Epithelial cell of prostate (primary cell): ENCODE measurements around the gene FHAD1.
A peak's percentile ranks its signal among the peaks of the same experiment; 100 is the strongest.
"Not testable (repeated sequence)": the region's sequence is repeated elsewhere in the genome, so short reads cannot be mapped to it uniquely, and the experiment has no call there.

ENCODE experiments used
- DNase-seq: peaks from one replicate; pipeline ENCODE4 v3.0.0-alpha.2; 2011; ENCODE audit warnings: low read depth, low spot score
- H3K27ac ChIP-seq: fragments of 450-650 bp; 2 replicates; pipeline ENCODE4 v1.5.1; 2017; ENCODE audit warnings: mild to moderate bottlenecking

FHAD1 gene

DNA sequence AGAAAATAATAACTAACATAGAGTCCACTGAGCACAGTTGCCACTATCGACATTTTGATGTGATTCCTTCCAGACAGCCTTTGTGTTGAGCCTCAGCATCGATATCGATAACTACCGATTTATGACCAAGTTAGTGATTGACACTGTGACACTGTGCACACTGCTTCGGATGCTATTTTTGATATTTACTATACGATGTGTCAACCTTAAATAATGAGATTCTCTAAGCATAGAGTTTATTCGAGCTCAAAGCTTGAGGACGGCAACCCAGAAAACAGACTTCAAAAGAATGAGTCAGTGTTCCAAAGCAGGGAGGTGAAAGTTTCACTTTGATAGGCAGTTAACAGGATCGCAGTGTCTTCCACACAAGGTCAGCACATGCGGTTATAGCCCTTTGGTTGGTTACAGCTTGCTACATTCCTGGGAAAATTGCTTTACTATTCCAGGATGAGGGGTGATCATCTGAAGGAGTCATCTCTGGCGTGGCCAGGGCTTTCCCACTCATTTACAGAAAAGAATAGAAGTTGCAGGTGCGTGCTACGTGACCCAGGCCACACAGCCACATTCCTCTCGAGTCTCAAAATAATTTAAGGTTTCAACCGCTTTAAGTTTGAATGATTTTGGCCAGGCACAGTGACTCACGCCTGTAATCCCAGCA, 109.1 kb downstream of the FHAD1 start:
- peak overlapping the region; percentile 24 for H3K27ac ChIP-seq
- DNase-seq, result no peak

DNA sequence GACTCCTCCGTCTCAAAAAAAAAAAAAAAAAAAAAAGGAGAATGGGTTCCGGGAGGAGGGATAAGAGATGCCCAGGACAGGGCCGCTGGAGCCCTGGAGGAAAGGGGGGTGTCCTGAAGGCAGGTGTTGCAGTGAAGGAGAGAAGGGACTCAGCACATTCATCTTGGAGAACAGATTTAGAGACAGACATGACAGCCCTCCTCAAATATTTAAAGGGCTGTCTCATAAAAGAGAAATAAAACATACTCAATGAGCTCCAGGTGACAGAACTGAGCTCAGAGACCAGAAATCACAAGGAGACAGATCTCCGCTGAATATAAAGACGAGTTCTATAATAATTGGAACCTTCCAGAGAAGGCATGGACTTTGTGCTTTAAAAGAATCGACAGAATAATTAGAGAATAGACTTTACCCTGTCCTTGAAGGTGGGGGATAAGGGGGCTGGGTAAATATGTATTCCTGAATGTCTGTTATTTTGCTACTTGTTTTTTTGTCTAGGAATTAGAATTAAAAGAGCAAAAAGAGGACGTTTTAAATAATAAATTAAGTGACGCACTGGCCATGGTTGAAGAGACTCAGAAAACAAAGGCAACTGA, 110.7 kb downstream of the FHAD1 start:
- no peak overlapping the region for H3K27ac ChIP-seq
- DNase-seq, result no peak

DNA sequence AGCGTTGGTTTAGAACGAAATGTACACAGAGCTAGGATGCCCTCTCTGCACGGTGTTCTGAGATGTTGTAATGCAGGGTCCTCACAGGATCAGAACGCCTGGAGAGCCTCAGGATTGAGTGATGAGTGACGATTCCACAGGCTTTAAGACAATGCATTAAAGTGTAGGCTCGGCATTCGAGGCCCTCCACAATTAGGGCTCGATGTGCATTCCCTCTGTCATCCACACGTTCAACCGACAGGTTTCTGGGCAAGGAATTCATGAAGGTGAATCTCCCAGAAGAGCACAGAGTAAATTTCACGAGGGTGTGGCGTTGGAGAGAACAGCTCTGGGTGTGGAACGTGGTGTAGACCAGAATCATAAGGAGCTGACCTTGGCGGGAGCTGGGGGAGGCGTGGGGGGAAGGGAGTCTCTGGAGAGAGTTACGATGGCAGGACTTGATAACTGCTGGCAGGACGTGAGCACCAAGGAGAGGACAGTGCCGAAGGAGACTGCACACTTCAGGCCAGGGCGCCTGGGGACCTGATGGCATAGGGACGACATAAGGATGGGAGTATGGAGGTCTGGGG, 111.6 kb downstream of the FHAD1 start:
- no peak for DNase-seq
- no peak overlapping the region for H3K27ac ChIP-seq

DNA sequence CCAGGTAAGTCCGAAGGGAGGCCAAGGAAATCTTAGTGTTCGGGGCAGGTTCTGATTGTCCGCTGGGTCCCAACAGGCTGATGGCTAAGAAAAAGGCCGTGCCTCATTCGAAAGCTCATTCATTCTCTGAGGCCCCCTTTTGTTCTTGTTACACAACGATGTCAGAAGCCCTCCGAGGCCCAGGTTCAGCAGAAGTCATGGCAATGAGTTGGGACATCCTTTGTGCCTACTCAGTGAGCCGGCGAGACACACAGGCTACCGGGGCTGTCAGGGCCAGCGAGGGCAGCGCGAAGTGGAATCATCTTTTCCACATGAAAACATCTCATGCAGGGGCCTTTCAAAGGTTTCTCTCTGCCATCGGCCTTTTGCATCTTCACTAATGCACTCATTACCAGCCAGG, 113.7 kb downstream of the FHAD1 start:
- no peak for DNase-seq

DNA sequence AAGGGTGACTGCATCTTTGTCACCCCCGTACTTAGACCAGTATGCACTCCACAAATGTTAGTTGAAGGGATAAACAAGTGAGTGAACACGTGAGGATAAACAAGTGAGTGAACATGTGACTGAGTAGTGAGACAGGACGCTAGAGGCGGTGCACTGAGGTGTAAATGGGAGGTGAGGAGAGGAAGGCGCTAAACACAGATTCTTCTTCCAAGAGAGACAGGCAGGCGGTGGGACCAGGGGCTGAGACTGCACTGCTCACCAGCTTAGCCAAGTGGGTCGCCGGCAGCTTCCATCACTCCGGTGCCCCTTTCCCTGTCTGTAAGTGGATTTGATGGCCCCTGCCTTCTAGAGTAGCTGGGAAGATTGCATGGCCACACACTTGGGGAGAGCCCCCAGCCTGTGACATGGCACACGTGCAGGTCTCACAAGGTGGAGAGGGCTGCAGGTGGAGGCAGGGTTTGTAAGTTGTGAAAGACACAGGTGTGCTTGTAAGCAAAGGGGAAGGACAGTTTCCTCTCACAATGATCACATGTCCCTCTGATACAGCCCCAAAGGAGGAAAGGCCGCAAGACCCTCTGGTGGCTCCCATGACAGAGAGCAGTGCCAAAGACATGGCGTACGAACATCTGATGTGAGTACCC, 115.2 kb downstream of the FHAD1 start:
- no peak for DNase-seq
- no peak overlapping the region for H3K27ac ChIP-seq

More for the DNA sequence above, 113.7 kb downstream of the FHAD1 start:
- H3K27ac ChIP-seq, result no peak overlapping the region

DNA sequence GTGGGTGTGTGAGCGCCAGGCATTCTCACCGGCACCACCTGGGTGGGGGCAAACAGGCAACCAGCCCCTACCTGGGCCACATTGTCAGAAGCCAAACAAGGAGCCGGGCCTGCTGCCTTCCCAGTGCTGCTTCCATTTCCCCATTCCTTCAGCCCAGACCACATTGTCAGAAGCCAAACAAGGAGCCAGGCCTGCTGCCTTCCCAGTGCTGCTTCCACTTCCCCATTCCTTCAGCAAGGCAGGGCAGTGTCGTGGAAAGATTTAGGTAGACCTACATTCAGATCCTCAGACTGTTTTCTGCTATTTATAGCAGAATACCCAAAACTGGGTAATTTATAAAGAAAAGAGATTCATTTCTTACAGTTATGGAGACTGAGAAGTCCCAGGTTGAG, 115.7 kb downstream of the FHAD1 start:
- DNase-seq, result no peak
- no peak overlapping the region for H3K27ac ChIP-seq

DNA sequence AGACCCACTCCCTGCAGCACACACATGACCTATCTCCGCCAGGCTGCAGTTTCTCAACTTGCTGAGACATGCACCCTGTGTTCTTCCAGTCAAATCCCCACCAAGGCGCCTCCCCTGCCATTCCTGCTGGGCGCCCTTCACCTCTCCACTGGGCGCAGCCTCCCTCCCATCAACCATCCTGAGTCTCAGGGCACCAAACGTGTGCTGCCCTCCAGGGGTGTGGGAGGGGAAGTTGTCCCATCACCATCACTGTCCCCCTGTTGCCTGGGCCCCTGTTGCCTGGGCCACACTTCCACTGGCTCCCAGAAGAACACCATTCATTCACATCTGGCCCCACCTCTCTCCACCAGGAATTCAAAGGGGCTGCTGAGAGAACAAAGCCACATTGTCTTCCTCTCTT, 117.7 kb downstream of the FHAD1 start:
- no peak for DNase-seq
- no peak overlapping the region for H3K27ac ChIP-seq

DNA sequence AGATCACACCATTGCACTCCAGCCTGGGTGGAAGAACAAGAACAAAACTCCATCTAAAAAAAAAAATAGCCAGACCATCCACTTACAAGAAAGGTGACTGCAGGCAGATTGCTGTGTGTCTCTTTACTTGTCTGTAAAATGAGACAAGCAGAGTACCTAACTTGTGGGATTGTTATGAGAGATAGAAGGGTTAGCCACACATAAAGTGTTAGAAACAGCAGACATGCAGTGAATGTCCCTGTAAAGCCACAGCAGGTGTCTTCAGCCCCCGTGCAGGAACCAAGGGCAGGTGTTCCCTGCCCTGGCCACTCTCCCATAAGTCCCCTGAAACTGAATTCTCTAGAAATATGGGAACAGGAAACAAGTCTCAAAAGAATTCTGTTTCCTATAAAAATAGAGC, 121.9 kb downstream of the FHAD1 start:
- no peak for DNase-seq
- no peak overlapping the region for H3K27ac ChIP-seq

DNA sequence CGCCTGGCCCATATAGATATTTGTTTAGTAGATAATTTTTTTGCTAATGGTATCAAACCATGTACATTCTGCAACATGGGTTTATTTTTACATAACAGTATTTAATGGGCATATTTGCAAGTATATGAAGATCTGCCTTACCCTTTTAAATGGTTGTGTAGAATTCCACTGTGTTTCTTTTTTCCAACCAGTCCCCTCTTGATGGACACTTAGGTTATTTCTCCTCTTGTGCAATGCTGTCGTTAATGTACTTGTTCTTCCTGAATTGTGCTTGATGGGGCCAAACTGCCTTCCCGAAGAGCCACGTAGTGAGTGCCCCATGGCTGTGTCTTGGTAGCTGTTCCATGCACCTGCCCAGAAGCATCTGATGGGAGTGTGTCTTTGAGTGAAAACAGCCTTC, 123.2 kb downstream of the FHAD1 start:
- no peak overlapping the region for H3K27ac ChIP-seq
- no peak for DNase-seq

DNA sequence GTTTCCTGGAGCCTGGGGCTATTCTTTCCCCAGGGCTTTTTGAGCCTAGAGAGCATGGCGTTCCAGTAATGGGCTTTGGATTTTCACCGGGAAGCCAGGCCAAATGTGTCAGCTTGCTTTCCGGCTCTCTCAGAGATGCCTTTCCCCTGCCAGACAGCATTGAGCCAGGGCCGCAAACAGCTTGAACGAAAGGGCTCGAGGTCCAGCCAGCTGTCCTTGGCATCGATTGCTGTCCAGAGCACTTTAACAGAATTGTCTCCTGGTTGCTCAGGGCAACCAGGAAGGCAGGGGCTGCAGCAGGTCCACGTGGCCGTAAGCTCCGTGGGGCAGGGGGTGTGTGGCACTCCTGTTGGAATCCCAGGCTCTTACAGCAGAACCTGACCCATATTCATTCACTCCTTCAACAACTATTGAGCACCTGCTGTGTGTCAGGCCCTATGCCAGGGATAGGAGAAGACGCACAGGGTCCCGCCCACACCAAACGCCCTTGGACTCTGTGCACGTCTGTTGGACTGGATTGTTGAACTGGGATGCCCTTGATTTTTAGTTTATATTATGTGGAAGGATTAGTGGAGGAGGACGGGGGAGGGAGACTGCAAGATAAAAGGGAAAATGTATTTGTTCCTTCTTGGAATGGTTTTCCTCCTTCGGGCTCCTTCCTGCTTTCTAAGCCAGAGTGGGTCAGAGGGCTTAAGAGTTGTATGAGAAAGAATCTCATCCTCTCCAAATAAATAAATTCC, 123.9 kb downstream of the FHAD1 start:
- DNase-seq, result no peak
- no peak overlapping the region for H3K27ac ChIP-seq

DNA sequence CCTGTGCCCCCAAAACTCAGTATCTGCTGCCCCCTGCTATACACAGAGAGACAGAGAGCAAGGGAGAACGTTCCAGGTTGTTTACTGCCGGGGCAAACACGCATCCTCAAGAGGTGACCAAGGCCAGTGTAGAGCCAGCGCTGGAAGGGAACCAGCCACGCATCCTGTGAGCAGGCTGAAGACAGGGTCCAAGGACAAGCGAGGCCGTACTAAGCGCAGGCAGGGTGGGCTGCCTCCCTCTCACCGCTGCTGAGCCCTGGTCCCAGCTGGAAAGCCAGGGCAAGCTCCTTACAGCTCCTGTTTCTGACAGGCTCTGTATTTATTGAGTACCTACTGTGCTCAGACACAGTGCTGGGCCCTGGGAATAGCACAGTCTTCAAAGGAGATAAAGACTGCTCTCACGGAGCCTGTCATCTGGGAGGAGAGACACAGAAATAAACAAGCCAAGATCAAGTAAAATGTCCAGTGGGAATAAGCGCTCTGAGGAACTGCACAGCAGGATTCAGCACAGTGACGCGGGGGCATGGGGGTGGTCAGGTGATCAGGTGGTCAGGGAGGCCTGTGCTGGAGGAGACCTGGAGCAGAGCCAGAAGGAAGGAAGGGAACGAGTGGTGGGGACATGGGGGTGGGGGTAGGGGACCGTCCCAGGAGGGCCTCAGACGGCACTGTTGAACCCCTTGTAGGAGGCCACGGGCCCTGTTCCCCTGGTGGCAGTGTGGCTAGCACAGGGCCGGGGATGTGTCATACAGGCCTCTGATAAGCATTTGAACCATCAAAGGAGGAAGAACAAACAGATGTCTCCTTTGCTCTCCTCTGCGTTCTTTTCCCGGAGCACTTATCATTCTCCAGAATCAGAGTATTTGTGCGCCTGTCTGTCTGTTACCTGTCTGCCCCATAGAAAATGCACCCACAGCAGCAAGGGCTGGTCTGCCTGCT, 124.9 kb downstream of the FHAD1 start:
- DNase-seq, result no peak
- no peak overlapping the region for H3K27ac ChIP-seq

DNA sequence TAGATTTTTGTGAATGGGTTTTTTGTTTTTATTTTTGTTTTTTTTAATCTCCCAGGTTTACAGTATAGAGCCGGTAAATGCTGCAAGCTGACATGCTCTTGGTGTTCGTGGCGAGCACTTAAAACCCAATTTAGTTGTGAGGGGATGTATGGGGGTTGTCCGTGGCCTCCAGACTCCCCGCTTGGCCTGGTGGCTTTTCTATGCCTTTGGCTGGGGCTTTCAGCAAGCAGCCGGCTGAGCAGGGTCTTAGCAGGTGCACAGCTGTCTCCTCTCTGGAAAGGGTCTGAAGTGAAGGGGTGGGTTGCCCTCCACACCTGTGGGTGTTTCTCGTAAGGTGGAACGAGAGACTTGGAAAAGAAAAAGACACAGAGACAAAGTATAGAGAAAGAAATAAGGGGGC, 131.7 kb downstream of the FHAD1 start:
- no peak for DNase-seq
- no peak overlapping the region for H3K27ac ChIP-seq

DNA sequence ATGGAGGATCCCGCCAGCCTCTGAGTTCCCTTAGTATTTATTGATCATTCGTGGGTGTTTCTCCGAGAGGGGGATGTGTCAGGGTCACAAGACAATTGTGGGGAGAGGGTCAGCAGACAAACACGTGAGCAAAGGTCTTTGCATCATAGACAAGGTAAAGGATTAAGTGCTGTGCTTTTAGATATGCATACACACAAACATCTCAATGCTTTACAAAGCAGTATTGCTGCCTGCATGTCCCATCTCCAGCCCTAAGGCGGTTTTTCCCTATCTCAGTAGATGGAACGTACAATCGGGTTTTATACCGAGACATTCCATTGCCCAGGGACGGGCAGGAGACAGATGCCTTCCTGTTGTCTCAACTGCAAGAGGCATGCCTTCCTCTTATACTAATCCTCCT, 132.1 kb downstream of the FHAD1 start:
- not testable (repeated sequence) for H3K27ac ChIP-seq, DNase-seq

DNA sequence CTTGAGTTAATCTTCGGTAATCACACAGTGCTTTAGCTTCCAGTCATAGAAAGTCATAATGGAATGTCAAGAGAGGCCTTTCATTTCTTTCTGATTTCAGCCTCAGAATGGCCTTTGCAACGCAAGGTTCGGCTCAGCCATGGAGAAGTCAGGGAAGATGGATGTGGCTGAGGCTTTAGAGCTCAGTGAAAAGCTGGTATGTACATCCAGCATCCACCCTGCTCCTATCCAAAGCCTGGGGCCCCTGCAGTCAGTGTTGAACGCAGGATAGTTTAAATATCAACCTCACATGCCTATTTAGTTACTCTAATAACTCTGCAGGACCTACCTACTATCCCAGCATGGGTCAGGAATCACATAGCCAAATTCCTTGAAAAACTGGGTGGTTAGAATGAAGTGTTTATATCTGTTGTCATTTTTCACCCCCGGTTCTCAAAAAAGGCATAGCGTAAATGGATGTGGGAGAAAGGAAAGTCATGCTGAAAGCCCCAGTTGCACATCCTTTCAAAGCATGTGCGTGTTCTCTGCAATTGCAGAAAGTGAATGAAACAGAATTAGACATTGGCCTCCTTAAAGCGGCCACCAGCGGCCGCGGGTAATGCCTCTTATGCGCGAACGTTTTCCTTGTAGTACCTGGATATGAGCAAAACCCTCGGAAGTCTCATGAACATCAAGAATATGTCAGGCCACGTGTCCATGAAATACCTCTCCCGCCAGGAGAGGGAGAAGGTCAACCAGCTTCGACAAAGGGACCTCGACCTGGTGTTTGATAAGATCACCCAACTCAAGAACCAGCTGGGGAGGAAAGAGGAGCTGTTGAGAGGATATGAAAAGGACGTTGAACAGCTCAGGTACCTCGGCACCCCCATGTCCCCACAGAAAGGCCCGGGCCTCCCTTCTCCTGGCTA, 133.8 kb downstream of the FHAD1 start:
- no peak for DNase-seq
- no peak overlapping the region for H3K27ac ChIP-seq

DNA sequence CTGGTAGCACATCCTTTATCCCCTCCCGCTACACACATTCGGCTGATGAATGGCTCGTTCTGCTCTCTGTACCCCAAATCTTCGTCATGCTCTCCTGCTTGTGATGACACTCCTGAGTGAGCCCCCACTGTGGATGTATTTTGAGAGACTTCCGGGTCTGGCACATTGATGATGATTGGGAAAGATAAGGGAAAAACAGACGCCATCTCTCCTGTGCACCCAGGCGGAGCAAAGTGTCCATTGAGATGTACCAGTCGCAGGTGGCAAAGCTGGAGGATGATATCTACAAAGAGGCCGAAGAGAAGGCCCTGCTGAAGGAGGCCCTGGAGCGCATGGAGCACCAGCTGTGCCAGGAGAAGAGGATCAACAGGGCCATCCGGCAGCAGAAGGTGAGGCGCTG, 134.8 kb downstream of the FHAD1 start:
- H3K27ac ChIP-seq, result no peak overlapping the region
- DNase-seq, result no peak

DNA sequence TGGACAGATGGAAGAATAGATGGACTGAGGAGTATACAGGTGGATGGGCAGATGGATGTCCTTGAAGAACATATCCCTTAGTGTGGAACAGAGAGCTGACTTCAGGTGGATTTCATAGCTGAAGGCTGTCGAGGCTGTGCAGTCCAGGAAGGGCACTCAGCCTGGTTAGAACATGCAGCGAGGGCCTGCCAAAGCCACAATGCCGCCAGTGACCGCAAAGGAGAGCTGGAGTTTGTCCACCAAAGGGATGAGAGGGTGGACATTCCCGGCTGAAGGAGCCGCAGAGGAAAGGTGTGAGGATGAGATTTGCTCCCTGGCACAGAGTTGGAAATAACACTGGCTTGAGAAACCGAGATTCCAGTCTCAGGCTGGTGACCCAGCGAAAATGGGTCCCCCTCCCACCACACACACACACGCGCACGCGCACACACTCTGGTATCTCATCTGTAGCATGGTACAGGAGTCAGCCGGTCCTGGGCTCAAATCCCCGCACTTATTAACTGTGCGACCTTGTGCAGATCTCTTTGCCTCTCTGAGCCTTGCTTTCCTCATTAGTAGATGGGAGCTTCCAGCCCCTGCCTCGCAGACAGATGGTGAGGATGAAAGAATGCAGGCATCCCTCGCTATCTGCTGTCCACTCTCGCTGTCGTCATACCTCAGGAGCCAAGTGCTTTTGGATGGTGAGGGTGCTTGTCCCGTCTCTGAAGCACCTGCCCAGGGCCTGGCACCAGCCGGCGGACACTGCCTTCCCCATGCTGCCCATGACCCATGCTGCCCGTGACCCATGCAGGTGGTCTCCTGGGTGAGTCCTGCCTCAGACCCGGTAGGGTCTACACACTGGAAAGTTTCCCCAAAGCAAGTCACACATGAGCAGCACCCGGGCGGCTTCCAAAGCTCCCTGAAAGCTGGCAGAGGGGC, 135.8 kb downstream of the FHAD1 start:
- no peak for DNase-seq
- no peak overlapping the region for H3K27ac ChIP-seq

DNA sequence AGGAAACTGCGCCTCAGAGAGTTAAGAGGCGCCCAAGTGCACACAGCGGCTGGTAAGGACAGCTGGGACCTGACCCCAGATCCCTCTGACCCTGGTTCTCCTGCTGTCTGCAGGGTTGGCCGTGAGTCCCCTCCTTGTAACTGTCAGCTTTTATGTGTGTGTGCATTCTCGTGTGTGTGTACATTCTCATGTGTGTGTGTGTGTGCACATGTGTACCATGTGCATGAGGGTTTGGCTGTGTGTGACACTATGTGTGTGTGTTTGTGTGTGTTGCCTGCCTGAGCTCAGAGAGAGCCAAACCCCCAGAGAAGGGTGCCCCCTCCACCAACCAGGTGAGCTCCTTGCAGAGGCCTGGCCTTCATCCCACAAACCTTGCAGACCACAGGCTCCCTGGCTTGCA, 136.8 kb downstream of the FHAD1 start:
- no peak overlapping the region for H3K27ac ChIP-seq

More for the DNA sequence above, 136.8 kb downstream of the FHAD1 start:
- no peak for DNase-seq
